DND-41 (cell line): ENCODE measurements around the gene ITM2B.

Experiments
- ATAC-seq: fragments of 200-7000 bp; cut with Tn5 transposase; 3 replicates; pipeline ENCODE4 v1.9.1; 2021; ENCODE audit warnings: low read depth; ENCODE audit not compliant: insufficient read depth
- DNase-seq: peaks from one replicate; pipeline ENCODE4 v3.0.0-alpha.2; 2020
- H2AFZ ChIP-seq: 2 replicates; pipeline ENCODE4 v1.6.0; 2012; ENCODE audit warnings: low read depth, low read length
- H3K27ac ChIP-seq: 2 replicates; pipeline ENCODE4 v1.5.1; 2012; ENCODE audit warnings: low read length, inconsistent platforms
- H3K27me3 ChIP-seq: fragments of 200-600 bp; sonication (generic); 2 replicates; pipeline ENCODE4 v1.6.0; 2012; ENCODE audit warnings: low read length, mild to moderate bottlenecking, inconsistent platforms; ENCODE audit not compliant: insufficient read depth, poor library complexity
- H3K36me3 ChIP-seq: 2 replicates; pipeline ENCODE4 v1.5.1; 2012; ENCODE audit warnings: low read length, inconsistent platforms; ENCODE audit not compliant: insufficient read depth
- H3K4me1 ChIP-seq: 2 replicates; pipeline ENCODE4 v1.5.1; 2012; ENCODE audit warnings: mild to moderate bottlenecking, low read length; ENCODE audit not compliant: insufficient read depth
- H3K4me2 ChIP-seq: 2 replicates; pipeline ENCODE4 v1.6.0; 2012; ENCODE audit warnings: mild to moderate bottlenecking, moderate library complexity, low read length, inconsistent platforms; ENCODE audit not compliant: insufficient read depth
- H3K4me3 ChIP-seq, 2 experiments: fragments of 200-600 bp in 1 of 2; shearing (Covaris generic) in 1 of 2; 2 replicates each; pipeline ENCODE4 v1.5.1; 2012 to 2016; ENCODE audit warnings: inconsistent platforms in 2 of 2, low read length in 2 of 2, mild to moderate bottlenecking in 2 of 2, low read depth in 1 of 2, moderate library complexity in 1 of 2
- H3K79me2 ChIP-seq: 2 replicates; pipeline ENCODE4 v1.6.0; 2012; ENCODE audit warnings: low read length, inconsistent platforms; ENCODE audit not compliant: insufficient read depth
- H3K9ac ChIP-seq: 2 replicates; pipeline ENCODE4 v1.6.0; 2012; ENCODE audit warnings: low read depth, mild to moderate bottlenecking, inconsistent platforms, low read length, moderate library complexity
- H3K9me3 ChIP-seq: 2 replicates; pipeline ENCODE4 v1.5.1; 2012; ENCODE audit warnings: low read length, moderate library complexity, mild to moderate bottlenecking, inconsistent platforms; ENCODE audit not compliant: insufficient read depth, severe bottlenecking
- H4K20me1 ChIP-seq: 2 replicates; pipeline ENCODE4 v1.6.0; 2012; ENCODE audit warnings: low read length; ENCODE audit not compliant: insufficient read depth
- EZH2 ChIP-seq: IDR thresholded peaks from 3 replicates; pipeline ENCODE4 v1.6.1; 2012; ENCODE audit warnings: borderline replicate concordance, low read depth, mild to moderate bottlenecking, moderate library complexity, low read length, inconsistent platforms; ENCODE audit not compliant: severe bottlenecking
- TF ChIP-seq, protein P1 (sequence below): IDR thresholded peaks from 2 replicates; pipeline ENCODE4 v1.5.1; 2012; ENCODE audit warnings: borderline replicate concordance, low read length, moderate library complexity, mild to moderate bottlenecking; ENCODE audit not compliant: poor library complexity, severe bottlenecking; ENCODE audit errors: extremely low read depth

The ITM2B gene

GRCh38 chr13:48216204-48216711 lies 16.7 kb upstream of the ITM2B start:
- DNase-seq = no peak
- H3K4me1 ChIP-seq = peaks cover 16% of the 10 kb centered on the region
- no peak overlapping the region for H3K4me2 ChIP-seq
- no peak overlapping the region for H3K27ac ChIP-seq
- no peak overlapping the region for H3K4me3 ChIP-seq
- no peaks in the 10 kb centered on the region for H3K27me3 ChIP-seq
- no peak overlapping the region for H3K9ac ChIP-seq
- H2AFZ ChIP-seq = no peak overlapping the region
- peaks cover 2% of the 10 kb centered on the region for H3K9me3 ChIP-seq
- H3K79me2 ChIP-seq = no peaks in the 10 kb centered on the region
- no peaks in the 10 kb centered on the region for H4K20me1 ChIP-seq
- TF ChIP-seq EZH2 = no peak
- TF ChIP-seq, protein P1, sequence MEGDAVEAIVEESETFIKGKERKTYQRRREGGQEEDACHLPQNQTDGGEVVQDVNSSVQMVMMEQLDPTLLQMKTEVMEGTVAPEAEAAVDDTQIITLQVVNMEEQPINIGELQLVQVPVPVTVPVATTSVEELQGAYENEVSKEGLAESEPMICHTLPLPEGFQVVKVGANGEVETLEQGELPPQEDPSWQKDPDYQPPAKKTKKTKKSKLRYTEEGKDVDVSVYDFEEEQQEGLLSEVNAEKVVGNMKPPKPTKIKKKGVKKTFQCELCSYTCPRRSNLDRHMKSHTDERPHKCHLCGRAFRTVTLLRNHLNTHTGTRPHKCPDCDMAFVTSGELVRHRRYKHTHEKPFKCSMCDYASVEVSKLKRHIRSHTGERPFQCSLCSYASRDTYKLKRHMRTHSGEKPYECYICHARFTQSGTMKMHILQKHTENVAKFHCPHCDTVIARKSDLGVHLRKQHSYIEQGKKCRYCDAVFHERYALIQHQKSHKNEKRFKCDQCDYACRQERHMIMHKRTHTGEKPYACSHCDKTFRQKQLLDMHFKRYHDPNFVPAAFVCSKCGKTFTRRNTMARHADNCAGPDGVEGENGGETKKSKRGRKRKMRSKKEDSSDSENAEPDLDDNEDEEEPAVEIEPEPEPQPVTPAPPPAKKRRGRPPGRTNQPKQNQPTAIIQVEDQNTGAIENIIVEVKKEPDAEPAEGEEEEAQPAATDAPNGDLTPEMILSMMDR = no peak
- no peaks in the 10 kb centered on the region for H3K36me3 ChIP-seq
- ATAC-seq = no peak

GRCh38 chr13:48220592-48220980 lies 12.4 kb upstream of the ITM2B start:
- Histone ChIP-seq H3K4me1 (peaks cover 39% of the 10 kb centered on the region), H3K79me2 (no peaks in the 10 kb centered on the region), H2AFZ (peak overlapping the region; percentile 76), H3K9me3 (peaks cover 2% of the 10 kb centered on the region), H4K20me1 (no peaks in the 10 kb centered on the region), H3K36me3 (no peaks in the 10 kb centered on the region), H3K27ac (peak overlapping the region; percentile 75), H3K4me3 (peak overlapping the region in 1 of 2 experiments; percentile 34; a peak in 1 of 4 replicates), H3K9ac (peak overlapping the region; percentile 32), H3K4me2 (peak overlapping the region; percentile 59), H3K27me3 (no peaks in the 10 kb centered on the region)
- ATAC-seq (peak; percentile 58), DNase-seq (peak; percentile 20)
- TF ChIP-seq, protein P1 = no peak
- no peak for TF ChIP-seq EZH2

DNA sequence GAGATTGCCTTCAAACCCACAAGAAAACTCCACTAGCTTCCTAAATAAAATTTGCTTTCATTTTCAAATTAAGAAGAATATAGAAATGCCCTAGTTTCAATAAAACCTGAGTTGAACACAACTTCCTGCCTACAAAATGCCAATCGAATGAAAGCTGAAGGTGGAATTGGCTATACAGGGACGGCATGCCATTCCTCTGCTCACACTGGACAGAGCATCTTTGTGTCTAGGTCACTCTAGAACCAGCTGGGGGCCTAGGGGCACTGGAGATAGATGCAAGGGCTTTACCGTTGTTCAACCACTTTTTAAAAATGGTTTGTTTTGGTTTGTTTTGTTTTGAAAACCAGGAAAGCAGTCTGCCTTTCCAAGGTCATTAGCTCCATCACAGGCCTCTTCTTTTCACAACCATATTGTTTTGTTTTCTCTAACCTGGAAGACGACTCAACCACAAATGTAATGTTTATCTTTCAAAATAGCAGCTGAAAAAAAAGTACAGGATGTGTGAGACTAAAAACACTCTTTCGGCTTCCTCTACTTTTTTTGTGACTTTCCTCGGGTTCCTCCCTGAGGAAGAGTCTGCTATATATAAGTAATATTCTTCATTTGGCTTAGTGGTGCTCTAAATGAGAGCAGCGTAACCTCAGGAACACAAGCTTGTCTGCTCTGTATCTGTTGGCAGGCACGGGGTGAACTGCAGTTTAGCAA lies 11.9 kb upstream of the ITM2B start:
- peaks cover 39% of the 10 kb centered on the region for H3K4me1 ChIP-seq
- ATAC-seq (peak; percentile 64), DNase-seq (peak; percentile 23)
- no peaks in the 10 kb centered on the region for H4K20me1 ChIP-seq
- H3K27ac ChIP-seq = peak overlapping the region; percentile 75
- H3K4me3 ChIP-seq = peak overlapping the region in 1 of 2 experiments; percentile 34; a peak in 2 of 4 replicates
- peak overlapping the region; percentile 32 for H3K9ac ChIP-seq
- H3K36me3 ChIP-seq = no peaks in the 10 kb centered on the region
- H3K79me2 ChIP-seq = no peaks in the 10 kb centered on the region
- H3K9me3 ChIP-seq = peaks cover 2% of the 10 kb centered on the region
- no peaks in the 10 kb centered on the region for H3K27me3 ChIP-seq
- TF ChIP-seq, protein P1 = no peak
- no peak for TF ChIP-seq EZH2
- H2AFZ ChIP-seq = peak overlapping the region; percentile 76
- peak overlapping the region; percentile 59 for H3K4me2 ChIP-seq
